GM21723 (cell line): ENCODE results near the gene TMEM119.
A peak's percentile ranks its signal among the peaks of the same experiment; 100 is the strongest.

Source experiments
- ATAC-seq: cut with Tn5 transposase; IDR thresholded peaks from one replicate; pipeline ENCODE4 v1.9.1; 2021; ENCODE audit warnings: mild to moderate bottlenecking, moderate library complexity; ENCODE audit not compliant: unreplicated experiment

The TMEM119 gene

DNA sequence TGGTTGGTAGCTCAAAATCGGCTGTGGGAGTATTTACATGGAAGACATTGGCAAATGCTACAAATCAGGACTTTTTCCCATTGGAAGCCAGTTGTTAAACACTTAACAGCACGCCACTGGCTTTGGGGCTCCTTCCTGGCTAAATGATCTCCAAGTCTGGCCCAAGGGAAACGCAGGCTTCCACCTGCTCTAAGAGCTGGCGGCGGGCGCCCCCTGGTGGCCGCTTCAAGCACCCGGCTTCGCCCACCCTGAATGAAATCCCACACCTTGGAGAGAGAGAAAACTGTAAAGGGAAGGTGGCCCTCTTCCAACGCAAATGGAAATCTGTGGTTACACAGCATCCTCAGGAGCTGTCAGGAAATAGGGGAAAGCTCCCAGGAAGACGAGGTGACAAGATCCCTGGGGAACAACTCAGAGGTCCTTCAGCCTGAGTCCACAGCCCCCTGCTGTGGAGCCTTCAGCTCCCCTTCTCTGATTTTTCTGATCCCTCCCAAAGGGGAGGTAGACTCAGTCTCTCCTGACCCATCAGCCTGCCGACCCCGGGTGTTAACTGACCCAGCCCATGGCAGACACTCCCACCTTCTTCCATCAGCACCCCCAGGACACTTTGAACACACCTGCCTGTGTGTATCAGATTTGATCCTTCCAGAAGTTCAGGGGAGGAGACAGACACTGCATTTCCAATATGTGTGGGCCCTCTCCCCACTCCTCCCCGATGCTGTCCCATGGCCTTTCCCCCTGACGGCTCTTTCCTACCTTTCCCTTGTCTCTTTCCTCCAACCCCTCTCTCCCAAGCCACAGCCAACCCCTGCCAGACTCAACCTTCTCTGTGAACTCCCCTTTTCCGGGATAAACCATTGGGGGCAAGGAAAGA, 20.4 kb upstream of the TMEM119 start:
- ATAC-seq = peak; percentile 55

DNA sequence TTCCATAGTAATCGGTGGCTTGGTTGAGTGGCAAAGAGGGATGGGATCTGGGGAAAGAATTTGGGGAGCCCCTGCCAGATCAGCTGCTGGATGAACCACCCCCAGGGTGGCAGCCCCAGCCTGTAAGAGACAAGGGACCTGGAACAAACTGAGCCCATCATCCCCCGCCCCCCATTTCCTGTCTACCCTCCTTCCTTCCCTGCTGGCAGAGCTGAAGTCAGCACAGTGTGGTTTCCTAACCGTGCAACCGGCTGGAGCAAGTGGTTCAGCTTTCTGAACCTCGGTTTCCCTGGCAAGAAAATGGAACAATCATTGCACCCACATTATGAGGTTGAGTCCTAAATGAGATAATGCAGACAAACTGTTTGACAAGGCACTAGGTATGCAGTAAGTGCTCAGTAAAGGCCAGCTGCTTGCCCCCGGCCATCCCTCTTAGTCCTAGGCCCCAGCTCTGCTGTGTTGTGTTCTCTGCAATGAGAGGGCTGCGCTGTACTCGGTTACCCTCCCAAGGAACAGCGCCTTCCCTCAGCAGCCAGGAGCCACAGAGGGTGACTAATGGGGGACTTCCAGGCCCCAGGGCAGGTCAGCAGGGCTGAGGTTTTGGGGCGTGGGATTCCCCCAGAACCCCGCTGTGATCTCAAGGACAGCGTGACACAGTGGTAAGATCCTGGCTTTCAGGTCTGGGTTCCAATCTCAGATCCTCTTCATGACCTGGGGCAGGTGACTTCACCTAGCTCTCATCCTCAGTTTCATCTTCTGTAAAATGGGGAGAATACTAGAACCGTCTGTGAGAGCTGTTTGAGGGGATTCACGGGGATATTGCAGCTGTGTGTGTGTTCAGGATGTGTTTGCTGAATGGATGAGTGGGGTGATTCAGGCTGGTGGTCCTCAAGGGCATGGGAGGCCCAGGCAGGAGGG, 19.3 kb upstream of the TMEM119 start:
- peak; percentile 71 for ATAC-seq

DNA sequence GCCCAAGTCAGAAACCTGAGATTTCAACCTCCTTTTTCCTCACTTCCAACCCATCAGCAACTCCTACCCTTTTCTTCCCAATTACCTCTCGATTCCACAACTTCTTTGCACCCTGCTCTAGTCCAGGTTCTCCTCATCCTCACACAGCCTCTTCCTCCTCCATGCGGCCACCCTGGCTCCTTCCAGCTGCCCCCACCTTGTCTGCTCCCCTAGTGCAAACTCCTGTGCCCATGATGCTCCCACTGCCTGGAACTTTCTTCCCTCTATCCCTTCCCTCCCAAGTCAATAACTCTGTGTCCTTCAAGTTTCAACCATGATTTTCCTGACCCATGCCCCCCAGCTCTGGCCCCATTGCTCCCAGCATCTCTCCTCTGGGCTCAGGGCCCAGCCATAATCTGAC, 18.5 kb upstream of the TMEM119 start:
- ATAC-seq = no peak

DNA sequence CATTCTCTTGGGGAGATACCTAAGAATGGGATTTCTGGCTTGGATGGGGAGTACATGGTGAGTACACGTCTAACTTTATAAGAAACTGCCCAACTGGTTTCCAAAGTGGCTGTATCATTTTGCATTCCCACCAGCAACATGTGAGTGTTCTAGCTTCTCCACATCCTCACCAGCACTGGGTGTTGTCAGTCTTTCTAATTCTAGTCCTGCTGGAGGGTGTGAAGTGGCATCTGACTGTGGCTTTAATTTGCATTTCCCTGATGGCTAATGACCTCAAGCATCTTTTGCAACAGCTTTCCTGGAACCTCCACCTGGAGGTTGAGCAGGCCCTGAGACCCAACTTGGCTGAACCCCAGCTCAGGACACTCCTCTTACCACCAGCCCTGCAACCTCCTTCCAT, 18.0 kb upstream of the TMEM119 start:
- ATAC-seq = no peak

DNA sequence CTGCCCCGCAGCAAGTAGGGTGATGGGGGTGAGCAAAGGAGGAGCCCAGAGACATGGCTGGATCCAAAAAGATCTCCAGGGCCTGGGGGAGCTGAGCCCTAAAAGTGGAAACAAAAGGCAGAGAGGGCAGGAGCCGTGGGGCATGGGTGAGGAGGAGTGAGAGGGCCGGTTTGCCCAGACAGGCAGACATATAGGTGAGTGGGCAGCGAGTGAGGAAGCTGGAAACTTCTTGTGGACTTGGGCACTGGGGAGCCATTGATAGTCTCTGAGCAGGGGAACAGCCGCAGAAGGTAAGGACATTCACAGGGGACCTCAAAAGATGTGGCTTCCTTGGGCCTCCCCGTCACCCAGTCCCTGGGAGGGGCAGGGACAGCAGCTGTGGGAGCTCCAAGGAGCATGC, 16.8 kb upstream of the TMEM119 start:
- ATAC-seq = no peak

DNA sequence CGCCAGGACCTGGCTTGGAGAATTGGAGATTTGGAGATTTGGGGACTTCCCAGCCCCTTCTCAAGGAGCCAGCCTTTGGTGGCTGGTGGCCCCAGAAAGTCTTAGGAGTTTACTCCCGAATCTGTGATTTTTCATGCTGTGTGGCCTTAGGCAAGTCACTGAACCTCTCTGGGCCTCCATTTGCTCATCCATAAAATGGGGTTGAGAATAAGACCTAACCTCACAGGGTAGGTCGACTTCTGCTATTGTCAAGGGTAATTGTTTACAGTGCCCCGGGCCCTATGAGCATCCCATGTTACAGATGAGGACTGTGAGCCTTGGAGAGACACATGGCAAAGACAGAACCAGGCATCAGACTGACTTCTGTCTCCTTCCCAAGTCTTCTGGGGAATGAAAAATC, 16.2 kb upstream of the TMEM119 start:
- ATAC-seq = no peak

DNA sequence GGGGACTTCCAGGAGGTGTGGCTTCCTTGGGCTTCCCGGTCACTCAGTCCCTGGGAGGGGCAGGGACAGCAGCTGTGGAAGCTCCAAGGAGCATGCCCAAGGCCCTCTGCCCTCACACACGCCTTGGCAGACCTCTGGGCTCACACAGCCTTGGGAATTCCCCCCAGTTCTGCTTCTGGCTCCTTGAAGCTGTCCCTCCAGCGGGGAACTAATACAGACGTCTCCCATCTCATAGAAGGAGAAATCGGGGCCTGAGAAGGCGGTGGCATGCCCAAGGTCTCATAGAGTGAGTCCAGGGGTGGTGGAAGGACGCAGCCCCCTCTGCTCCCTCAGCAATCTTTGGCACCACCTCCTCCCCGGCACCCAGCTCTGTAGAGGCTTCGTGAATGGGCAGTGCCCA, 15.7 kb upstream of the TMEM119 start:
- ATAC-seq = no peak

DNA sequence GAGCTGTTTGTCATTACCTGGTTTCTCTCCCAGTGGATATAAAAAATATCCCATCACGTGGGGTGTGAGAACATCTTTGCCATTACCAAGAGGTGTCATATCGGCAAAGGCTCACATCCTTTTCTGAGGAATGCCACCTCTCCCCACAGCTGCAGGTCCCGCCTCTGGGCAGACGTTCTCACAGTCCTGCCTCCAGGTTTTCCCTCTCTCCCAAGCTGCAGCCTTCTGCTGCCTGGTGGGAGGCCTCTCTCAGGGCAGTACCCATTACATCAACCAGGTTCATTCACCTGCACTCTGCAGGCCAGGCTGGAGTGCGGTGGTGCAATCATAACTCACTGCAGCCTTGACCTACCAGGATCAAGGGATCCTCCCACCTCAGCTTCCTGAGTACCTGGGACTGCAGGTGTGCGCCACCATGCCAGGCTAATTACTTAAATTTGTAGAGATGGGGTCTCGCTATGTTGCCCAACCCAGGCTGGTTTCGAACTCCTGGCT, 15.0 kb upstream of the TMEM119 start:
- no peak for ATAC-seq

DNA sequence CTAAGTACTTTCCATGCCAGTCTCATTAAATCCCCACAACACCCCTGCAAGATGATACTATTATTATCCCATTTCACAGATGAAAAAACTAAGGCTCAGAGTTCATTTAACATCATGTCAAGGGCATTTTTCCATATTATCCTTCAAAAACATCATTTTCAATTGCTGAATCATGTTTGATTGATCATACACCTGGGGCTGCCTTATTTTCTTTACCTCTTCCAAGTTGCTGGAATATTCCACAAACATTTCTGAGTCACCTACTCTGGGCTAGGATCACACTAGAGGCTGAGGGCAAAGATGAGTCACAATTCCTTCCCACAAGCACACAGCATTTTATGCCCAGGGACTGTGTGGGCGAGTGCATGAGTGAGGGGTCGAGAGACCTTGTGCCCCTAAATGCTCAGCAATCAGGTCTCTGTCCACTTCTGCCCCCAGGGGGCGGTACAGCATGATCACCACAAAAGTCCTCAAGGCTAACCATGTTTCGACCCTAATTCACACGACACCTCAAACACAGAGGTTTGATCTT, 14.1 kb upstream of the TMEM119 start:
- ATAC-seq = no peak

DNA sequence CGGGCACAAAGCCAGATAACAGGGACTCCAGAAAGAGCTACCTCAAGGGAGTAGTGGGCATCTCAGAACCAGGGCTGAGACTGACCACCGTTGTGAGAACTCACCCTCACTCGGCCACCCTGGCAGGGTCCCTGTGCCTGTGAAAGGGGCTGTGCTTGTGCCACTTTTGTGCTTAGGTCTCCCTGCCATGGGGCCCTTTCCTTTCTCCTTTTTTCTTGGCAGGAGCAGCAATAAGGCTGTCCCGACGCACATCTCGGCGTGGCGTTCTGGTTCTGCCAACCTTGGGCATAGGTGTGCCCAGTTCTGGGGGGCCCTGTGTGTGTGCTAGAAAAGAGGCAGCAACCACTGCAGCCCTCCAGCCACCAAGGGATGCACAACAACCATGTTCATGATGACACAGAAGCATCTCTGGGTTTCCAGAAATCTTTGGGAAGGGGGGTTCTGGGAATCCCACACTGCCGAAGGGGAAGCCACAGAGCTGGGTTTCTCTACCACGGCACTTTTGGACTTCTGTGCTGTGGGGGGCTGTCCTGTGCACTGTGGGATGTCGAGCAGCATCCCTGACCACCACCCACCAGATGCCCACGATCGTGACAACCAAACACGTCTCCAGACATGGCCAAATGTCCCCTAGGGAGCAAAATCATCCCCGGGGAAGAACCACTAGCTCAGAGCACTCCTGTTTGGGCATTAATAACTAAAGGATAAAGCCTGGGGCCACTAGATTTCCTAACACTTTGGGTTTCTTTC, 13.1 kb upstream of the TMEM119 start:
- no peak for ATAC-seq

DNA sequence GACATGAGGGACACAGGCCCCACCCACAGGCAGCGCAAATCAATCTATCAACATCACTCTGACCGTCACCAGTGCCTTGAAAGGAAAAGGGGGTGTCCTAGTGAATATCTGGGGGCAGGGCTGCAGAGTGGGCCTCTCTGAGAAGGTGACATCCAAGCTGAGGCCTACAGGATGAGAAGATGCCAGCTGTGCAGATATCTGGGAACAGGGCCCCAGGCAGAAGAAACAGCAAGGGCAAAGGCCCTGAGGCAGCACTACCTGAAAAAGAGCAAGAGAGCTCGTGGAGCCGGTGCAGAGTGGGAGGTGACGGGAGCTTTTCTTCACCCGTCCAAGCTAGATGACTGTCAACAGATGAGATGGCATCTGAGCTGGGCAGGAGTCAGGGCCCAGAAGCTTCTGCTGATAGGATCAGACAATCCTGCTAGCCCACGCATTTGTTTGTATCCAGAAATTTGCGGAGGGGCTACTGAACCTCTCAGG, 12.5 kb upstream of the TMEM119 start:
- ATAC-seq = no peak

DNA sequence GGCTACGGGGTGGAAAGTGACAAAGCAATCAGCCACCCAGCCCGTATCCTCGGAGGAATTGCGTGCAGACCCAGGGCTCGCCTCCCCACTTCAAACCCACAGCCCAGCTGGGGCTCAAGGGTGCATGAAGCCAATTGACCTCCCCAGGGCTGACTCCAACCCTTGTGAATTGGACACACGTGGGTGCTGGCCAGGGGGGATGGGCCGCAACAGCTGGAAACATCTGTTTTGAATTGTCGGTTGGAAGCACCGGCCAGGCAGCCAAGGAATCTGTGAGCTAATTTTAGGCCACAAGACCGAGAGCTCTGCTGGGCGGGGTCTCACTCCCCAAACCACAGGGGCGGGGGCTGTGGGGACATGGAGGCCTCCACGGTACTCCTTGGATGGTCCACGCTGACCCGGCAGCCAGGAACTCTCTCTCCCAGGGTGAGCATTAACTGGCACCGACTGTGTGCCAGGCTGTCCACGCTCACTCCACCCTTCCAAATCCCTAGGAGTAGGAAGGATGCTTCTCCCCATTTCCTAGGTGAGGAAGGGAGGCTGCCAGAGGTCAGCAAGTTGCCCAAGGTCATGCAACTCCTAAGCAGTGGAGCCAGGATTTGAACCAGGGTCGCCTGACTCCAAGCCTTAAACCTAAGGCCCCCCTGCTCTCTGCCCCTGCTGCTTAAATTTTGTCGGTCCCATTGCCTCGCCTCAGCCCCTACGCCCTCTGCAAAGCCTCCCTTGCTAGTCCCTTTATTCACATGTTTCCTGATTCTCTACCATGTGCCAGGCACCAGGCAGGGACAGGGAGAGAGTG, 11.9 kb upstream of the TMEM119 start:
- ATAC-seq = no peak

DNA sequence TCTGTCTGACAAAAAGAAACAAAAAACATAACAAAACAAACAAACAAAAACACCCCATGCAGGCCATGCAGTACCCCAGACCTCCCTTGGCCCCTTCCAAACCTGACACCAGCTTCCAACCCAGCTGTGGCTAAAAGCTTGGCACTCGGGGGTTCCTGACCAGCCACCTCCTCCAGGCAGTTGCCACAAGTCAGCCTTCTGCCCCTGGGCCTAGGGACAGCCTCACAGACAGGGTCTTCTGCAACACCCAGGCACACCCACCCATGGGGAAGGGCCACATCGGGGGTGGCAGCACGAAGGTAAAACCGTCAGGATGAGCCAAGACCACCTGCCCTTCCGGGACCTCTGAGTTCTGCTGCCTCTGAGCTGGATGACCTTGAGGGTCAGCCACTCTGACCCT, 10.7 kb upstream of the TMEM119 start:
- no peak for ATAC-seq

DNA sequence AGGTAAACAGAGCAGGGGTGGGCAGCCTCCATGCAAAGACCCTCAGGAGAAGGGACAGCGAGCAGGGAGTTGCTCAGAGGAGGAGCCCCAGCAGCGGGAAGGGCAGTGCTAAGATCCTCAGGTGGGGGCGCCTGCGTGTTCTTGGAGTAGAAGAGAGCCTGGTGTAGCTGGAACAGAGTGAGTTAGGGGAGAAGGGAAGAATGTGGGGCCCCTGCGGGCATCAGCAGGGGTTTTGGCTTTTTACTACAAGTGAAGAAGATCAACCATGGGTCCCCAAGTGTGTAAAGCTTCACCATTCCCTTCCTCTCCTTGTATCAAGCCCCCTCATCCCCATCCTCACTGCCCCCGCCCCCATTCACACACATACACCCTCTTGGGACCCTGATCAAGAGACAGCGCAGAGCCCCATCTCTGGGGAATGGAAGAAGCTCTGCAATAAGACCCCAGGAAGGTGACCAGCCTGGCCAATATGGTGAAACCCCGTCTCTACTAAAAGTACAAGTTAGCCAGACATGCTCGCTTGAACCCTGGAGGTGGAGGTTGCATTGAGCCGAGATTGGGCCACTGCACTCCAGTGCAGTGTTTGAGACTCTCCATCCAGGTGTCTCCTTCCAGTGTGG, 10.2 kb upstream of the TMEM119 start:
- no peak for ATAC-seq

DNA sequence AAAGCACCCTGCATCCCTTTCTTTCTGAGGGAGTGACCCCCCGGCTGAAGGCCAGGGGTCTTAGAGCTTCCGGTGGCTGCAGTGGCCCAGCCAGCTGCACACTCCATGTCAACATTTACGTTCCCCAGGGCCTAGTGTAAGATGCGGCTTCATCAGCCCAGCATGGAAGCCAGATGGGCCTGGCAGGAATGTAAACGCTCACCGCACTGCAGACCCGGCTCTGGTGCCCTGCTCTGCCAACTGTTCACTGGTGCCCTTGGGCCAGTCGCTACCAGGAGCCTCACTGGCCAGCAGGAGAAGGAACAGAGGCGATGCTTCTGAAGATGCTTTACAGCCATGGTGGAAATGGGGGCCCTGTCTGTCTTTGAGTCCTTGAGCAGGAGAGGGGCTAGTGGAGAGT, 8.6 kb upstream of the TMEM119 start:
- ATAC-seq = no peak

DNA sequence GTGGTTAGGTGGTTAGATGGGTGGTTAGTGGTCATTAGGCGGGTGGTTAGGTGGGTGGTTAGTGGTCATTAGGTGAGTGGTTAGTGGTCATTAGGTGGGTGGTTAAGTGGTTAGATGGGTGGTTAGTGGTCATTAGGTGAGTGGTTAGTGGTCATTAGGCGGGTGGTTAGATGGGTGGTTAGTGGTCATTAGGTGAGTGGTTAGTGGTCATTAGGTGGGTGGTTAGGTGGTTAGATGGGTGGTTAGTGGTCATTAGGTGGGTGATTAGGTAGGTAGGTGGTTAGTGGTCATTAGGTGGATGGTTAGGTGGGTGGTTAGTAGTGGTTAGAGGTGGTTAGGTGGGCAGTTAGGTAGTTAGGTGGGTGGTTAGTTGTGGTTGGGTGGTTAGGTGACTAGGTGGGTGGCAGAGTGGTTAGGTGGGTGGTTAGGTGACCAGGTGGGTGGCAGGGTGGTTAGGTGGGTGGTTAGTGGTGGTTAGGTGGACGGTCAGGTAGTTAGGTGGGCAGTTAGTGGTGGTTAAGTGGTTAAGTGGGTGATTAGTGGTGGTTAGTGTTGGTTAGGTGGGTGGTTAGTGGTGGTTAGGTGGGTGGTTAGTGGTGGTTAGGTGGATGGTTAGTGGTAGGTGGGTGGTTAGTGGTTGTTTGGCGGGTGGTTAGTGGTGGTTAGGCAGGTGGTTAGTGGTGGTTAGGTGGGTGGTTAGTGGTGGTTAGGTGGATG, 8.0 kb upstream of the TMEM119 start:
- ATAC-seq = no peak

DNA sequence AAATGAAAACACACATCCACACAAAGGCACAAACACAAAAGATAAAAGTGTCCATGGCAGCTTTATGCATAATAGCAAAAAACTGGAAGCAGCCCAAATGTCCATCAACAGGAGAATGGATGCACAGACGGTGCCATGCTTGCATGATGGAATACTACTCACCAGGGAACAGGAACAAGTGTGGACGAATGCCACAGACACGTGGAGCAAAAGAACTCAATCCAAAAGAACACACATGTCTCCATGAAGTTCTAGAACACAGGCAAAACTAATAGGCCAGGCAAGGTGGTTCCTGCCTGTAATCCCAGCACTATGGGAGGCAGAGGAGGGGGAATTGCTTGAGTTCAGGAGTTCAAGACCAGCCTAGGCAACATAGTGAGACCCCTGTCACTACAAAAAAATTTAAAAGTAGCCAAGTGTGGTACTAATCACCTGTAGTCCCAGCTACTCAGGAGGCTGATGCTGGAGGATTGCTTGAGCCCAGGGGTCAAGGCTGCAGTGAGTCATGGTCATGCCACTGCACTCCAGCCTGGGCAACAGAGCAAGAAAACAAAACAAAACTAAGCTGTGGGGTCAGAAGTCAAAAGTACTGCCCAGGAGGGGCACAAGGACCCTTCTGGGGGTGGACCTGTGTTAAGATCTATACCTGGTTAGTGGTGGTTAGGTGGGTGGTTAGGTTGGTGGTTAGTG, 7.3 kb upstream of the TMEM119 start:
- ATAC-seq = no peak
